ENCODE measurements around the gene UQCRHL. TPM values are rescaled to one million over a fixed set of nuclear protein-coding genes. Genes with fewer than 3 reads are reported as not detected.

UQCRHL gene
- total RNA-seq, 1 donor from 2014 or later = 0.96 TPM

DNA sequence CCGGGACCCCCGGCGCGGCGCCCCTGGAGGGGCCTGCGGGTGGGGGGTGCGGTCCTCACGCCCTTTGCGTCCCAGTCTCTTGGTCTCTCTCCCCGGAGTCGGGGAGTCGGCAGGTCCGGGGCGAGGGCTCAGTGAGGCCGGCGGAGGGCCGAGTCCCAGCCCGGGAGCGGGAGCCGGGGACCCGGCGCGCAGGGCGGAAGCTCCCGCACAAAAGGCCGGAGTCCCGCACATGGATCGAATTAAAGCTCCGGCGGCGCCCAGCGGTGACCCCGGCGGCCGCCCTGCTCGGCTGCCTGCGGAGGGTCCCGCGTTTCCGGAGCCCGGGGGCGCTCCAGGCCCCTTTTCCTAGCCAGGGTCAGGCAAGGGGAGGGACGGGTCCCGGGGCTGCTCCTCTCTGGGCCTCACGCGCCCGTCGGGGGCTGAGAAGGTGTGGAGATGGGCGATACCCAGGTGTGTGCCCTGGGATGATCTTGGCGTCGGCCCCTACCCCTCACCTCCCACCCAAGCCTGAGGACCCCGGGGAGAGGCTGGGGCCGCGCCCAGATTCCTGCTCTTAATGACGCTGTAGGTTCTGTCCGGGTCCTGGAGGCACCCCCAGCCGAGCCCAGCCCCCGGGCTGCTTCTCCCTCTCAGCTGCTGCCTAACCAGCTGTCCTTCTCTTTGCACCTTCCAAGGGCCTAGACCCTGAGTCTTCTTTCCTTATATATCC lies 48.3 kb downstream of the UQCRHL start:
- DNase-seq (ENCODE audit: low spot score) = no peak

DNA sequence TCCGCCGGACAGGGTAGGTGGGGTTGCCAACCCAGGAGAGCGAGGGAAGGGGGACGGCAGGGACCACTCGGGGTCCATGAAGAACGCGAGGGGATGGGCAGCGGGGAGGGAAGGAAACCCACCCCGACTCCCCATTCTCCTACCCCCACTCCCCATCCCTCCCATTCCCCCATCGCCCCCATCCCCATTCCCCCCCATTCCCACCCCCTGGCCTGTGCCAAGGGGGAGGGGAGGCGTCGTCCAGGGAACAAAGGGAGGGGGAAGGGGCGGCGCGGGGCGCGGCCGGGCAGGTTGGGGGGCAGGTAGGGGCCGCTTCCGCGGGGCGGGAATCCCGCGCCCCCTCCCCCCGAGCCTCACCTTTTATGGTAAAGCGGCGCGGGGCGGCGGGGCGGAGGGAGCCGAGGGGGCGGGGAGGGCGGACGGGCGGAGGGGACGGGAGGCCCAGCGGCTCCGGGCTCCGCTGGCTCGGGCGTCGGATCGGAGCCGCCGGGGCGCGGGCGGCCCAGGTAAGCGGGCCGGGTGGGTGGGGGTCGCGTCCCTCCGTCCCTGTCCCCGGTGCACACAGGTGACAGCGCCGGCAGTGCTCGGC lies 49.0 kb downstream of the UQCRHL start, which contains the start of gene FBLIM1:
Gene FBLIM1 (plus strand): TSS at position 453 of the 589 bp plus-strand sequence. CDS start 6,189 bp downstream, outside the sequence.
- no peak for DNase-seq (ENCODE audit: low spot score)

DNA sequence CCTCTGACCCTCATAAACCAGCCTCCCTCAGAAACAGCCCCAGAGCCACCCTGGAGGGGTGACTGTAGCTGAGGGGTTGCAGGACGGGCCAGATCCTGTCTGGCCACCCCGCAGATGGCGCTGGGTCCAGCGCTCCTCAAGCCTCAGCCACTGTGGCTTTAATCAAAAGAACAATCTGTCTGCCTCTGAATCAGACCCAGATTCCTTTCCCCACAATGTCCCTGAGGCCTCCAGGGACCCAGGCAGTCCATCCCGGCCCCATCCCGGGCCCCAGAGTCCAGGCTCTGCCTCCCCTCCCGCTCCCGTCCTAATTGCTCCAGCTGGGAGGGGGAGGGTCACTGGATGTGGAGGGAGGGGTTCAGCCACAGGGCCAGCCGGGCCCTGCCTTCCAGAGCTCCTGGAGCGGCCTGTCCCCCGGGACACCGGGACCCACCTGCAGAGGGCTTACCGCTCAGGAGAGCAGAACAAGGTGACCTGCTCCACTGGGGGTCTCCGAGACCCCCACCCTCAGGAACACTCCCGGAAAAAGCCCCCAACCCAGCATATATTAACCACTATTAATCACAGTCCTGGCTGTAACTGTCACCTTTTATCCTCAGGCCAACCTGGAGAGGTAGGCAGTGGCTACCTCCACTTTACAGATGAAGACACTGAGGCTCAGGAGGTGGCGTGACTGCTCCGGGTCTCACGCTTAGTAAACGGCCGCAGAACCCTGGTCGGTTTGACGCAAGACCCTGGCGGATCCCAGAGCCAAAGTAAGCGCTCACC lies 49.7 kb downstream of the UQCRHL start:
- peak; percentile 58 for DNase-seq (ENCODE audit: low spot score)

Other genes starting within 250 kb of the UQCRHL start
- gene AGMAT, start 222.6 kb downstream of the UQCRHL start, total RNA-seq (ENCODE audit: insufficient read depth, low replicate concordance) = 1.9 TPM
- gene DDI2, start 190.2 kb downstream of the UQCRHL start, total RNA-seq (ENCODE audit: insufficient read depth, low replicate concordance) = 16.1 TPM
- gene PLEKHM2, start 123.3 kb downstream of the UQCRHL start, total RNA-seq (ENCODE audit: insufficient read depth, low replicate concordance) = 26.0 TPM
- 0.48 TPM for gene SLC25A34, start 71.4 kb downstream of the UQCRHL start, total RNA-seq (ENCODE audit: insufficient read depth, low replicate concordance)
- gene TMEM82, start 65.2 kb downstream of the UQCRHL start, total RNA-seq (ENCODE audit: insufficient read depth, low replicate concordance) = not detected
- gene FBLIM1, start 48.9 kb downstream of the UQCRHL start, total RNA-seq (ENCODE audit: insufficient read depth, low replicate concordance) = 134 TPM
- 23.1 TPM for gene SPEN, start 40.1 kb upstream of the UQCRHL start, total RNA-seq (ENCODE audit: insufficient read depth, low replicate concordance)
- 33.2 TPM for gene ZBTB17, start 168.5 kb upstream of the UQCRHL start, total RNA-seq (ENCODE audit: insufficient read depth, low replicate concordance)
- 0.24 TPM for gene SRARP, start 196.6 kb upstream of the UQCRHL start, total RNA-seq (ENCODE audit: insufficient read depth, low replicate concordance)
- 4.3 TPM for gene HSPB7, start 210.4 kb upstream of the UQCRHL start, total RNA-seq (ENCODE audit: insufficient read depth, low replicate concordance)
- not detected for gene CLCNKA, start 214.4 kb upstream of the UQCRHL start, total RNA-seq (ENCODE audit: insufficient read depth, low replicate concordance)
- not detected for gene CLCNKB, start 236.1 kb upstream of the UQCRHL start, total RNA-seq (ENCODE audit: insufficient read depth, low replicate concordance)

All from umbilical cord (tissue), 2 donors.